ENCODE results near the gene BBOF1. TPM values are rescaled to one million over a fixed set of nuclear protein-coding genes. Genes with fewer than 3 reads are reported as not detected.
A peak's percentile ranks its signal among the peaks of the same experiment; 100 is the strongest.

Gene BBOF1
- polyA plus RNA-seq, 2 of the 4 experiments (the other 2 are of a cell fraction), result 4.9 to 5.8 TPM

DNA sequence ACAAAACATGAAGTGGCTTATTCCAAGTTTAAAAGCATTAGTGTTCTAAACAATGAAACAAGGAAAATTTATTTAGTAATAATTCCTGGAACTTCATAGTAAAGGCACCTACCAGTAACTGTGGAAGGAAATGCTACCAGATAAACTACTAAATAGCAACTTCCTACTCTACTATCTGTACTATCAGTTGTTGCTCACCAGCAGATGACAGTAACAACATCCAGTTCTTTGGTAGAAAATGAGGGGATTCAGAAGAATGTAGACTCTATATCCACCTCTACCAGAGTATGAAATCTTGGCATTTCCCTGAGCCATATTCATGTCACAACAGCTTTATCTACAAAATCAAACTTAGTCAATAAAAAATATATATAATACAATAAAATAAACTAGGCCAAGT lies 3.2 kb upstream of the BBOF1 start:
- H3K9me3 ChIP-seq, result no peaks in the 10 kb centered on the region
- ChIA-PET POLR2A (no interaction called here), CTCF (no interaction called here)
- no peak for FAIRE-seq
- DNase-seq (ENCODE audit: low read depth in 1 of 2, low spot score in 1 of 2), result no peak
- TF ChIP-seq KDM5A (IDR thresholded peaks at IDR 0.05) (no peak), RFX5 (IDR thresholded peaks at IDR 0.05) (no peak), CEBPB (IDR thresholded peaks at IDR 0.05) (no peak), BCL3 (IDR thresholded peaks at IDR 0.05) (no peak), POLR2AphosphoS2 (conservative IDR thresholded peaks at IDR 0.05; ENCODE audit: low read length) (no peak), HOXB13 (CRISPR knock-in tag; IDR thresholded peaks at IDR 0.05; ENCODE audit: low read depth) (no peak), HOXA7 (CRISPR knock-in tag; IDR thresholded peaks at IDR 0.05) (no peak), KDM1A (IDR thresholded peaks at IDR 0.05; ENCODE audit: low read depth) (no peak), CBX8 (IDR thresholded peaks at IDR 0.05) (no peak), EHF (CRISPR knock-in tag; IDR thresholded peaks at IDR 0.05) (no peak), CHD4 (IDR thresholded peaks at IDR 0.05; ENCODE audit: borderline replicate concordance) (no peak), MAX (IDR thresholded peaks at IDR 0.05) (no peak), BHLHE40 (IDR thresholded peaks at IDR 0.05; ENCODE audit: low read depth, low read length) (no peak), POLR2A (IDR thresholded peaks at IDR 0.05; ENCODE audit: low read length) (no peak), NPAS2 (CRISPR knock-in tag; IDR thresholded peaks at IDR 0.05; ENCODE audit: borderline replicate concordance) (no peak), CHD2 (IDR thresholded peaks at IDR 0.05; ENCODE audit: low read length, partially characterized antibody) (no peak), PHF8 (IDR thresholded peaks at IDR 0.05; ENCODE audit: borderline replicate concordance, low read depth) (no peak), ZC3H11A (IDR thresholded peaks at IDR 0.05) (no peak), SREBF2 (IDR thresholded peaks at IDR 0.05) (no peak)
- H3K27ac ChIP-seq, result no peak overlapping the region
- H3K4me2 ChIP-seq, result no peak overlapping the region
- no peak for ATAC-seq
- H3K4me1 ChIP-seq, result peaks cover 40% of the 10 kb centered on the region
- no peak overlapping the region for H3K4me3 ChIP-seq

DNA sequence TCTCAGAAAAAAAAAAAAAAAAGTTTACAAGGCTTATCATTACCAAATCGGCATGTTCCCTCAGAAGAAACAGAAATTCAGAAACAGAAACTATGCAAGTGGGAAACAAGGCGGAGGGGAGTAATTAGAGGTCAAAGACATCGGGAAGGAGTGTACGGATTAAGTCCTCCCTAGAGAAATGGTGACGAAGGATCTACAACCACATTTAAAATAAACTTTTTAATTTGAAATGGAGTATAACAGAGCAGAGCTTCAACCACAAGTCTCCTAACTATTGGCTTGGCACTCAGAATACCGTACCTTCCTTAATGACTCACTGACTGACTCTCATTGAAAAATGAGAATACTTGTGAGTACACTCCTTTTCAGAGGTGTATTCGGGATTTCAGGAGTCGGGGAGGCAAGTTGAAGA lies 969 bp upstream of the BBOF1 start:
- DNase-seq (ENCODE audit: low read depth in 1 of 2, low spot score in 1 of 2) (peak in 1 of 2 experiments; percentile 61), ATAC-seq (peak; percentile 53 to 60), FAIRE-seq (no peak)
- ChIA-PET CTCF (interaction anchor here (0.6 to 1.5 kb wide), 2 partner anchors 21 to 1636 kb away, joined by 3 read pairs; no protein-coding TSS in a partner anchor), POLR2A (interaction anchor here (1.0 to 1.6 kb wide), 2 partner anchors 68 to 405 kb away, joined by 3 to 12 read pairs; partner anchors contain the start of genes COQ6 and FAM161B)
- Histone ChIP-seq H3K4me1 (peaks cover 39% of the 10 kb centered on the region), H3K4me3 (peak overlapping the region; percentile 84), H3K4me2 (peak overlapping the region; percentile 86), H3K27ac (peak overlapping the region; percentile 95 to 96), H3K9me3 (no peaks in the 10 kb centered on the region)
- WGBS (ENCODE audit: missing lambda C conversion rate), result 18% methylated on average over 8 of the region's 8 CpGs
- no peak for TF ChIP-seq FOSL2 (IDR thresholded peaks at IDR 0.05)
- peak; percentile 31; the same call in 1 of the 2 replicates for TF ChIP-seq FOSL2 (CRISPR knock-in tag; IDR thresholded peaks at IDR 0.05)
- 0 out of 2 replicates have a peak, but pooled peaks have one; percentile 32 for TF ChIP-seq FOSB (CRISPR knock-in tag; IDR thresholded peaks at IDR 0.05)
- no peak for TF ChIP-seq EP300 (IDR thresholded peaks at IDR 0.05)

DNA sequence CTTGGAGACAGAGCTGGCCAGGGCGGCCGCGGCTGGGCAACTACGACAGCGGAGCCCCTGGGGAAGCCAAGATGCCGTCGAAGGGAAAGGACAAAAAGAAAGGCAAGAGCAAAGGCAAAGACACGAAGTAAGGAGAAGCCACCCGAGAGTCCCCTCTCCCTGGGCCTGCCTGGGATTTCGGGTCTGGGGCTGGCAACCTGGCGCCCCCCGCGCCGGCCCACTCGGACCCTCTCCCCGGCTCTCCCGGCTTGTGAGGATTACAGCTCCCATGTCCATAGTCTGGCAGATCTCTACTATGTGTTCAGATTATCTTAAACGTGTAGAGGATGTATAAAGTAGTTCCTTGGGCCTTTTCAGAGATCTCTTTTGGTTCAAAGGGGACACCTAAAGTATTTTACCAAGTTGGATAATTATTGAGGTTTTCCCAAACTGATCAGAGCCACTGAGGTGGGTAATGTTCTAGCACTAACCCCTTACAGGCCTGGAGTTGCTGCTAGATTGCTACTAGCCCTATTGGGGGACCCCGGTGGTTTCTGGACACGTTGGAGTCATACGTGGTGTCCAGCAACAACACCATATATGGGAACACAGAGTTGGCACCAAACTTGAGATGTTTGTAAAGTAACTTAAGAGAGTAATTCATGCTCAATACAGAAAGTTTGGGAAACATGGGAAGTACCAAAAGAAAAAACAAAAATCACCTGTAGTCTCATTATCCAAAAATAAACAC lies 424 bp downstream of the BBOF1 start:
- peak; percentile 16 to 22; a peak in 5 of 6 replicates for ATAC-seq
- Histone ChIP-seq H3K4me1 (peaks cover 25% of the 10 kb centered on the region), H3K4me3 (peak overlapping the region; percentile 84), H3K4me2 (peak overlapping the region; percentile 86), H3K27ac (peak overlapping the region; percentile 64 to 96), H3K9me3 (no peaks in the 10 kb centered on the region)
- CTCF ChIA-PET, result interaction anchor here (1.1 to 1.5 kb wide), 4 partner anchors 12 to 68 kb away, joined by 3 to 5 read pairs (median 4); no protein-coding TSS in a partner anchor
- WGBS (ENCODE audit: missing lambda C conversion rate), result 11% methylated on average over 21 of the region's 21 CpGs
- FAIRE-seq, result no peak
- POLR2A ChIA-PET, result interaction anchor here (1.2 to 1.6 kb wide), 2 partner anchors 10 to 69 kb away, joined by 7 to 12 read pairs; partner anchors contain the start of genes COQ6 and FAM161B
- peak; percentile 16 to 29 for DNase-seq (ENCODE audit: low read depth in 1 of 2, low spot score in 1 of 2)
- TF ChIP-seq EHF (CRISPR knock-in tag; IDR thresholded peaks at IDR 0.05) (no peak), ZC3H11A (IDR thresholded peaks at IDR 0.05) (no peak), ZNF302 (CRISPR knock-in tag; IDR thresholded peaks at IDR 0.05) (no peak), FOSB (CRISPR knock-in tag; IDR thresholded peaks at IDR 0.05) (no peak), RCOR1 (IDR thresholded peaks at IDR 0.05; ENCODE audit: low read depth, low read length) (no peak), FOXS1 (CRISPR knock-in tag; IDR thresholded peaks at IDR 0.05) (no peak), ZFP36 (IDR thresholded peaks at IDR 0.05; ENCODE audit: borderline replicate concordance, partially characterized antibody) (no peak), HOXB13 (CRISPR knock-in tag; IDR thresholded peaks at IDR 0.05; ENCODE audit: low read depth) (no peak), JUNB (IDR thresholded peaks at IDR 0.05) (no peak), CBX8 (IDR thresholded peaks at IDR 0.05) (no peak), TP53 (CRISPR knock-in tag; IDR thresholded peaks at IDR 0.05) (no peak), SREBF2 (IDR thresholded peaks at IDR 0.05) (no peak), RNF2 (IDR thresholded peaks at IDR 0.05; ENCODE audit: borderline replicate concordance, low read depth) (no peak), CHD2 (IDR thresholded peaks at IDR 0.05; ENCODE audit: low read length, partially characterized antibody) (no peak)
- TF ChIP-seq, protein P1, sequence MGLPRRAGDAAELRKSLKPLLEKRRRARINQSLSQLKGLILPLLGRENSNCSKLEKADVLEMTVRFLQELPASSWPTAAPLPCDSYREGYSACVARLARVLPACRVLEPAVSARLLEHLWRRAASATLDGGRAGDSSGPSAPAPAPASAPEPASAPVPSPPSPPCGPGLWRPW (IDR thresholded peaks at IDR 0.05), result no peak
- TF ChIP-seq, protein P2, sequence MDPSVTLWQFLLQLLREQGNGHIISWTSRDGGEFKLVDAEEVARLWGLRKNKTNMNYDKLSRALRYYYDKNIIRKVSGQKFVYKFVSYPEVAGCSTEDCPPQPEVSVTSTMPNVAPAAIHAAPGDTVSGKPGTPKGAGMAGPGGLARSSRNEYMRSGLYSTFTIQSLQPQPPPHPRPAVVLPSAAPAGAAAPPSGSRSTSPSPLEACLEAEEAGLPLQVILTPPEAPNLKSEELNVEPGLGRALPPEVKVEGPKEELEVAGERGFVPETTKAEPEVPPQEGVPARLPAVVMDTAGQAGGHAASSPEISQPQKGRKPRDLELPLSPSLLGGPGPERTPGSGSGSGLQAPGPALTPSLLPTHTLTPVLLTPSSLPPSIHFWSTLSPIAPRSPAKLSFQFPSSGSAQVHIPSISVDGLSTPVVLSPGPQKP (IDR thresholded peaks at IDR 0.05; ENCODE audit: low read depth, low read length), result no peak
